NCI-H2107 treated with DMSO at 0.1 percent for 48 hours (cell line): ENCODE measurements around the gene GBE1.
A peak's percentile ranks its signal among the peaks of the same experiment; 100 is the strongest.

Experiments used
- DNase-seq: peaks from one replicate; lab custom pipeline; 2025; ENCODE audit not compliant: unreplicated experiment; lab: John Stamatoyannopoulos, UW

Gene GBE1

GRCh38 chr3:81476692-81477091, 284.8 kb downstream of the GBE1 start:
- DNase-seq: no peak

GRCh38 chr3:81472600-81473362, 288.7 kb downstream of the GBE1 start:
- DNase-seq: no peak

GRCh38 chr3:81470524-81471278, 290.7 kb downstream of the GBE1 start:
- DNase-seq: no peak

GRCh38 chr3:81468391-81468790, 293.1 kb downstream of the GBE1 start:
- DNase-seq: no peak

GRCh38 chr3:81466201-81466560, 295.3 kb downstream of the GBE1 start:
- DNase-seq: no peak

- DNase-seq: no peak
These were observed 295.8 kb downstream of the GBE1 start for GRCh38 chr3:81465510-81466200.

GRCh38 chr3:81463781-81464180, 297.7 kb downstream of the GBE1 start:
- no peak for DNase-seq

- DNase-seq: peak; percentile 18
These were observed 298.5 kb downstream of the GBE1 start for GRCh38 chr3:81462921-81463320.

GRCh38 chr3:81459733-81460132, 301.7 kb downstream of the GBE1 start:
- no peak for DNase-seq

GRCh38 chr3:81452418-81452817, 309.0 kb downstream of the GBE1 start:
- no peak for DNase-seq

GRCh38 chr3:81451611-81452010, 309.8 kb downstream of the GBE1 start:
- no peak for DNase-seq

GRCh38 chr3:81451140-81451539, 310.3 kb downstream of the GBE1 start:
- no peak for DNase-seq

- no peak for DNase-seq
These were observed 314.6 kb downstream of the GBE1 start for GRCh38 chr3:81446806-81447205.

GRCh38 chr3:81445712-81446111, 315.7 kb downstream of the GBE1 start:
- DNase-seq: no peak

GRCh38 chr3:81444817-81445460, 316.5 kb downstream of the GBE1 start:
- no peak for DNase-seq

- no peak for DNase-seq
These were observed 317.5 kb downstream of the GBE1 start for GRCh38 chr3:81443958-81444357.

GRCh38 chr3:81443457-81443782, 318.0 kb downstream of the GBE1 start:
- DNase-seq: no peak

- DNase-seq: no peak
These were observed 318.5 kb downstream of the GBE1 start for GRCh38 chr3:81442758-81443456.

- no peak for DNase-seq
These were observed 320.8 kb downstream of the GBE1 start for GRCh38 chr3:81440661-81441060.
